Left lung (tissue), 10 donors: Measurements from ENCODE around the gene IDI2. TPM values are rescaled to one million over a fixed set of nuclear protein-coding genes. Genes with fewer than 3 reads are reported as not detected.

Source experiments
- ATAC-seq: fragments of 200-7000 bp; cut with Tn5 transposase; one replicate; pipeline ENCODE4 v1.9.1; 2020; ENCODE audit warnings: moderate library complexity
- DNase-seq, 4 donors: peaks; one replicate each; pipeline ENCODE4 v3.0.0-alpha.2; 2013 to 2020
- H3K27ac ChIP-seq, 2 donors: fragments of 200-600 bp; sonication (generic) in 1 of 2; one replicate each; pipeline versions ENCODE4 v1.5.0 to v1.8.0; 2020 to 2021
- H3K27me3 ChIP-seq, 2 donors: fragments of 200-600 bp; sonication (generic) in 1 of 2; one replicate each; pipeline versions ENCODE4 v1.5.0 to v1.8.0; 2020 to 2021
- H3K36me3 ChIP-seq, 2 donors: fragments of 200-600 bp; sonication (generic) in 1 of 2; one replicate each; pipeline versions ENCODE4 v1.5.0 to v1.8.0; 2020 to 2021
- H3K4me1 ChIP-seq, 2 donors: fragments of 200-600 bp; one replicate each; pipeline ENCODE4 v1.8.0; 2021
- H3K4me3 ChIP-seq, 2 donors: fragments of 200-600 bp; sonication (generic) in 1 of 2; one replicate each; pipeline versions ENCODE4 v1.5.0 to v1.8.0; 2020 to 2021; ENCODE audit warnings: mild to moderate bottlenecking in 1 of 2
- H3K9me3 ChIP-seq, 2 donors: fragments of 200-600 bp; sonication (generic) in 1 of 2; one replicate each; pipeline versions ENCODE4 v1.5.0 to v1.8.0; 2020 to 2021
- CTCF ChIP-seq, 2 donors: fragments of 200-600 bp; sonication (generic) in 1 of 2; IDR thresholded peaks; one replicate each; pipeline versions ENCODE4 v1.5.0 to v1.8.0; 2021; ENCODE audit warnings: antibody characterized with exemption in 2 of 2
- intact Hi-C, 2 donors: fragments of 100-400 bp; cut with DNase I; formaldehyde crosslinking; loops; one replicate each; pipeline versions ENCODE4 v1.11.2 to v1.14.2; 2022
- polyA plus RNA-seq, 6 donors: library from polyadenylated mRNA; unstranded; fragments of 120-200 nt; gene quantifications; one replicate each; pipeline ENCODE4 v1.2.1, GENCODE V29; 2013; ENCODE audit not compliant: insufficient read length in 6 of 6
- total RNA-seq, 2 donors: library from RNA; stranded (reverse); fragmentation: NEBNext Ultra II Directional; extraction: Animal tissue kit (Norgen Biotek cat#: 25700); gene quantifications; one replicate each; pipeline ENCODE4 v1.2.1, GENCODE V29; 2021
- donor health status: DM: no; HTN: yes; CAD: no.
- donor health status: DM: no; HTN: no; CAD: no.

Gene IDI2
- total and polyA plus RNA-seq, 8 donors, result 0.17 to 0.24 (median 0.17) TPM; not detected in 5

GRCh38 chr10:1034758-1035157 is 9.1 kb upstream of the IDI2 start:
- no peaks in the 10 kb centered on the region for H3K27me3 ChIP-seq
- ATAC-seq (no peak), DNase-seq (no peak)
- no peak overlapping the region for H3K27ac ChIP-seq
- intact Hi-C loops, result no loop called here
- no peak for TF ChIP-seq CTCF (IDR thresholded peaks at IDR 0.05)
- no peak overlapping the region for H3K4me3 ChIP-seq
- H3K9me3 ChIP-seq, result no peaks in the 10 kb centered on the region
- peaks cover 0 to 33% of the 10 kb centered on the region in 2 donors for H3K36me3 ChIP-seq
- no peaks in the 10 kb centered on the region for H3K4me1 ChIP-seq

GRCh38 chr10:1033601-1034000 is 7.9 kb upstream of the IDI2 start:
- no peaks in the 10 kb centered on the region for H3K4me1 ChIP-seq
- no peak for TF ChIP-seq CTCF (IDR thresholded peaks at IDR 0.05)
- intact Hi-C loops, result no loop called here
- H3K27ac ChIP-seq, result no peak overlapping the region
- DNase-seq (no peak), ATAC-seq (no peak)
- H3K27me3 ChIP-seq, result no peaks in the 10 kb centered on the region
- H3K4me3 ChIP-seq, result no peak overlapping the region
- peaks cover 0 to 23% of the 10 kb centered on the region in 2 donors for H3K36me3 ChIP-seq
- H3K9me3 ChIP-seq, result no peaks in the 10 kb centered on the region

- H3K4me1 ChIP-seq, result no peaks in the 10 kb centered on the region
- intact Hi-C loops, result no loop called here
- DNase-seq, result no peak
- H3K36me3 ChIP-seq, result no peaks in the 10 kb centered on the region
- no peak overlapping the region for H3K27ac ChIP-seq
- no peak for TF ChIP-seq CTCF (IDR thresholded peaks at IDR 0.05)
- ATAC-seq, result no peak
- no peaks in the 10 kb centered on the region for H3K9me3 ChIP-seq
- no peaks in the 10 kb centered on the region for H3K27me3 ChIP-seq
- no peak overlapping the region for H3K4me3 ChIP-seq
Observed at GRCh38 chr10:1029838-1030237, 4.2 kb upstream of the IDI2 start.

- Histone ChIP-seq H3K4me1 (no peaks in the 10 kb centered on the region), H3K27ac (no peak overlapping the region), H3K27me3 (no peaks in the 10 kb centered on the region), H3K4me3 (no peak overlapping the region), H3K9me3 (no peaks in the 10 kb centered on the region), H3K36me3 (no peaks in the 10 kb centered on the region)
- intact Hi-C loops, result no loop called here
- no peak for TF ChIP-seq CTCF (IDR thresholded peaks at IDR 0.05)
- DNase-seq (no peak), ATAC-seq (no peak)
Observed at GRCh38 chr10:1026578-1026977, 919 bp upstream of the IDI2 start.

GRCh38 chr10:1024103-1024502 is 1.6 kb downstream of the IDI2 start:
- DNase-seq, result no peak
- peaks cover 0 to 13% of the 10 kb centered on the region in 2 donors for H3K36me3 ChIP-seq
- no peak overlapping the region for H3K27ac ChIP-seq
- H3K4me3 ChIP-seq, result no peak overlapping the region
- H3K27me3 ChIP-seq, result no peaks in the 10 kb centered on the region
- no peak for ATAC-seq
- TF ChIP-seq CTCF (IDR thresholded peaks at IDR 0.05), result no peak
- no peaks in the 10 kb centered on the region for H3K4me1 ChIP-seq
- H3K9me3 ChIP-seq, result no peaks in the 10 kb centered on the region
- intact Hi-C loops, result no loop called here
